OCI-LY1 (cell line): ENCODE data around the gene SFMBT2.

Experiments used
- CTCF ChIP-seq: fragments of 200-600 bp; sonication (generic), shearing (Covaris generic); IDR thresholded peaks from 2 replicates; pipeline ENCODE4 v1.5.1; 2017; ENCODE audit warnings: mild to moderate bottlenecking, antibody characterized with exemption, low read length, moderate library complexity, mixed read lengths
- EZH2 ChIP-seq: fragments of 200-600 bp; sonication (generic), shearing (Covaris generic); IDR thresholded peaks from 2 replicates; pipeline ENCODE4 v1.8.0; 2017; ENCODE audit warnings: borderline replicate concordance, mixed run types, mild to moderate bottlenecking, antibody characterized with exemption, low read length, moderate library complexity, mixed read lengths

GRCh38 chr10:7419998-7420397, 9.2 kb upstream of the SFMBT2 start:
- TF ChIP-seq CTCF (no peak), EZH2 (no peak)
